GM18951 (cell line): ENCODE measurements around the gene FNDC3B.

ENCODE experiments used
- POLR2A ChIP-seq: IDR thresholded peaks from 4 replicates; pipeline ENCODE4 v1.6.1; 2011; ENCODE audit warnings: mild to moderate bottlenecking; ENCODE audit not compliant: insufficient read length, insufficient read depth; ENCODE audit errors: extremely low read depth
- in situ Hi-C: fragments of 300-500 bp; cut with MboI; formaldehyde crosslinking; loops from one replicate; pipeline ENCODE4 v1.12.0; 2022; ENCODE audit warnings: low sequenced_read_pairs, mixed read lengths, inconsistent platforms; ENCODE audit not compliant: unreplicated experiment

The FNDC3B gene

DNA sequence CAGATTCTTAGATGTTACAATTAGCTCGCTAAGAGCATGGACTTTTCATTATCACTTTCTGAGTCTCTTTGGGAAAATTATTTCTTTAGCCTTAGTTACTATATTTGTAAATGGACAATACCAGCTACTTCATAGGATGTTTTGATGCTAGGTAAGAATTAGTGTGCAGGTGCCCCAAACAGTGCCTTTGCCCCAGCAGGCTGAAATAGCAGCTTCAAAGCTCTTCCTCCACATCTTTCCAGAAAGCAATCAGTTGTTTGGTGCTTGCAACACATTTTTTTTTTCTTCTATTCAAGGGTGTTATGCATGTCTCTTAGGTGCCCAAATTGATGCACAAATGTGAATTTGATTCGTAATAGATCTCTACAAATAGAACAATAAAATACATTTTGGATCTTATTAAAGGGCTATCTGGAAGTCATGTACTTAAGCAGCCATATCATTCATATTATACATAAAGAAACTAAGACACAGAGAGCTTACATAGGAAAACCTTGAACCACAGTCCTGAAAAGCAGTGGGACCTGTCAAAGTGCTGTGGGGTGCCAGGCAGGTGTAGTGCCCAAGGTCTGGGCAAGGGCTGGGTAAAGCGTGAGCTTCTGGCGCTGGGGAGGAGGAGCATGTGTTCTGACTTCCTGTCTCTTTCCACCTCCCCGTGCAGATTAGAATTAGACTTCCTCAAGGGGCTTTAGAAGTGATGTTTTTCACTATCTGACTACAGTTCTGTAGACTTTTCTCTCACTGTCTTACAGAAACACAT lies 62.9 kb downstream of the FNDC3B start:
- peak; percentile 38 for TF ChIP-seq POLR2A
- in situ Hi-C loops = no loop called here

DNA sequence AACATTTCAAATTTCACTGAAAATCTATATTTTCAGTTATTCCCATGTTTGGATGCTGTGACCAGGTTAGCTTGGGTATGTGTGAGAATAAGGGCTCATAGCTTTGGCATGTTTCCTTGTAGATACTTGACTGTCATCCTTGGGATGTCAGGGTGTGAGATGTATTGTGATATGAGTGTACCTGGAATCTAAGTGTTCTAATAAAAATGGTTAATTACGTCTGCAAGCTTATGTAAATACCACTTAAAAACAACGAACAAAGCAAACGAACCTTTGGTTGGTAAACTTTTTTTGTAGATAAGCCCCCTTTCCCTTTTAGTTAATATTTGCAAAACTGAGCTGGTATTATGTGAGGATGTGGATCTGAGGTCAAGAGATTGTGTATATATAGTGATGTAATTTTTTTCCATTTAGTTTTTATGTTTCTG lies 63.5 kb downstream of the FNDC3B start:
- in situ Hi-C loops = no loop called here
- TF ChIP-seq POLR2A = no peak

GRCh38 chr3:172103724-172104123 lies 64.3 kb downstream of the FNDC3B start:
- in situ Hi-C loops = no loop called here
- no peak for TF ChIP-seq POLR2A

DNA sequence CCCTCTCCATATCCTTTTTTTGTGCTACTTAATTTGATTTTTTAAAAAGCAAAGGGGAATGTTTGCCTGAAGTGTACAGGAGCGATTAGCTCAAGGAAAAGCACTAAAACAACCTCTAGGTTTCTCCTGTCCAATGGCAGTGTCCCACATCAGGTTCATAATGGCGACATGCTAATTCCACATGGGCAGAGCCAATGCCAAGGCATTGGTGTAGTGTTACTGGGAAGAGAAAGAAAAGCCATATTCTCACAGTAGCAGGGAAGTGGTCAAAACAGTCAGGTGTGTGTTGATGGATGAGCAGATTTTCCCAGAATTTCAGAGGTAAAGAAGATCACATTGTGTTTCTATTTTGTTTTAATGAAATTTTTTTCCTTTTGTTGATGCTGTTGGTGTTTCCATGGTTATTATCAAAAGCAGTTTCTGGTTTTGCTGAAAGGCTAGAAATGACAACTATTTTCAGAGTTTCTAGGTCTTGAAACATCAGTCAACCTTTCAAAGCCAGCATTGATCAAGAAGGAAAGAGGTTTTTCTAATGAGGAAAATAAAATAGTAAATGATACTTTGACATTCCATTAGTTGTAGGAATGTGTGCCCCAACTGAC lies 65.2 kb downstream of the FNDC3B start:
- no peak for TF ChIP-seq POLR2A
- in situ Hi-C loops = no loop called here

GRCh38 chr3:172106037-172106954 lies 66.9 kb downstream of the FNDC3B start:
- in situ Hi-C loops = no loop called here
- TF ChIP-seq POLR2A = no peak

GRCh38 chr3:172106989-172107388 lies 67.6 kb downstream of the FNDC3B start:
- TF ChIP-seq POLR2A = no peak

GRCh38 chr3:172107403-172107802 lies 68.0 kb downstream of the FNDC3B start:
- no peak for TF ChIP-seq POLR2A
- in situ Hi-C loops = no loop called here

More at GRCh38 chr3:172106989-172107388, 67.6 kb downstream of the FNDC3B start:
- in situ Hi-C loops = no loop called here

- in situ Hi-C loops = no loop called here
- no peak for TF ChIP-seq POLR2A
Measured at GRCh38 chr3:172110127-172110779, 70.9 kb downstream of the FNDC3B start.

DNA sequence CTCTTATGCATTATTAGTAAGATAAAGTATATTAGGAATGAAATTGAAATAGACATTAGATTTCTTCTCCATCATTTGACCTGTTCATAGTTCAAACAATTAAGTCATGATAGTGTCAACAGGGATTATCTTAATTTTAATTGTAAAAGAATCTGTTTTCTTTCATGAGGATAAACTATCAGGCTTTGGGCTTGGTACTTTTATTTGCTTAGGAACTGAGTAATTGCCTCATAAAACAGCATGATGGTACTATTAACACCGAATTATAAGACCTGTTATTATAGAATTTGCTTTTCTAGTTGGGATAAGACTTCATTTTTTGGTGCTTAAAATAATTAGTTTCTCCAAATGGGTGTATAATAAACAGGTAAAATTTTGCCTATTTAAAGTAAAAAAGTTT lies 71.8 kb downstream of the FNDC3B start:
- no peak for TF ChIP-seq POLR2A
- in situ Hi-C loops = no loop called here

GRCh38 chr3:172112078-172112733 lies 72.8 kb downstream of the FNDC3B start:
- no peak for TF ChIP-seq POLR2A
- in situ Hi-C loops = no loop called here

DNA sequence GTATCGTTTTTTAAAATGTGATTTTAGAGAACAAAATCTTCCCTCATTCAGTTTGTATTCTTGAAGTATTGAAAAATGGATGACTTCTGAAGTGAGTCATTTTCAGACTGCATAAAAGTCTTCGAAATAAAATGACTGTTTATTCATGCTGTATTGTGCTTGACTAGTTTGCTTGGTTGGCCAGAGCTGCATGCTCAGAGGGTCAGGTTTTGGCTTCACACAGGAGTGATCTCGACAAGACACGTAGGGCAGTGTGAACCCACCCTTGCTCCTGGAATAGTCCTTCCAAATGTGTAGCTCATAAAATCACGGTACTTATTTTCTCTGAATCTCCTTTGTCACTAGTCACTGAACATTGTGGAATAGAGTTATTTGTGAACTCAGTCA lies 73.3 kb downstream of the FNDC3B start:
- in situ Hi-C loops = no loop called here

GRCh38 chr3:172113710-172114109 lies 74.3 kb downstream of the FNDC3B start:
- in situ Hi-C loops = no loop called here
- no peak for TF ChIP-seq POLR2A

More for the DNA sequence above, 73.3 kb downstream of the FNDC3B start:
- TF ChIP-seq POLR2A = no peak

DNA sequence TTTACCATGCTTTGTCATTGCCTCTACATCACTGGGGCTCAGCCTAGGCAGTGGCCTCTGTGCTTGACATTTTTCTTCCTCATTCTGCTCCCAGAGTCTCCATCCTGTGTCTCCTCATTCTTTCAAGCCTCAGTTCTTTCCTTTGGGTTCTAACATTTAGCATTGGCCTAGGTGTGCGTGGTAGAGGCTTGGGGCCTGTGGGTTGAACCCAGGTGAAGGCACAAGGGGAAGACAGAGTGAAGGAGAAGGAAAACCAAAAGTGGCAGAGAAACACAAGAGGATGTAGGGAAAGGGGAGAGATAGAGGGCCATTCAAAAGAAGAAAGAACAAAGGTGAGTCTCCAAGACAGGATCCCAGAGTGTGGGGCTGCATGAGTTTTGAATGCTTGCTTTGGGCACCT lies 75.7 kb downstream of the FNDC3B start:
- no peak for TF ChIP-seq POLR2A
- in situ Hi-C loops = no loop called here

DNA sequence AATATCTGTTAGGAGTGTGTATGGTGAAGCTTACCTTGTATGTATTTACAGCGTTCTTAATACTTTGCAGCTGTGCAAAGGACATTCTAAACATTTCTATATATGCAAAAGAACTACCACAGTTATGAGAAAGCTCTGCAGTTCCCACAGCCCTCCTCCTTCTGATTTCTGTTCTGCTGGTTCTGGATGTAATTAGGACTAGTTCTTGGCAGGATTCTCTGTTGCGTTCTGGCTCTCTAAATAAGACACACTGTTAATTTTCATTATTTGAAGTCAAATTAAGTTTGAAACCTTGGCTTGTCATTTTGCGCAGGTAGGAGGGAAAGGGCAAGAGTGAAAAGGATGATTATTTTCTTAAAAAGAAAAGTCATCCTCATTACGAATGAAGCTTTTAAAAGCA lies 76.4 kb downstream of the FNDC3B start:
- in situ Hi-C loops = no loop called here
- no peak for TF ChIP-seq POLR2A
